ENCODE results near the gene SESN1.

DNA sequence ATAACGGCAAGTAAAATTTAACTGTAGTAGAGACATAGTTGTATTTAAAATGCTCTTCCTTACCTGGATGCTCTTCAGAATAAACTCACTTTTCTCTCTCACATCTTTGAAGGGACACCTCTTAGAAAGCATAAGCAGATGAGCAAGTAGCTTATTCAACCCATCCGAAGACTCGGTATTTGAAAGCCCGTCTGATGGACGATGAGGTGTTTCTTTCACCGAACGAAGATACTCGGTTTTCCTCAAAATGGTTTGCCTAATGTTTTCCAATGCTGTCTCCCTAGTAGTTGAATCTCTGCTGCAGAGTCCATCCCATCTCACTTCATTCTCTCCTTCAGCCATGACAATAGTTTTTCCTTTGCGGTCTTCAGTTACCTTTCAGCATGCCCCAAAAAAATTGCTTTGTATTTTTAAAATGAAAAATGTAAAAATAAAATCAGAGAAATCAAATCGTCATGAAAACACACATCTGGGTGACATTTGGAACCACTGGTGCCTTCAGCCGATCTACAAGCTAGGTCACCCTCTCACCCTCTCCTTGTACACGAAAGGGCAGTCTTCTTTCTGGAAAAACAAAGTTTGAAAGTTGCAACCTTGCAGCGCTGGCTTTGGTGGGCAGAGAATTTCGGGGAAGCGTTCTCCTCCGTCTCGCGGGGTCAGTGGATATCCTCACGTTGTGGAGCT, 772 bp downstream of the SESN1 start:
- TF ChIP-seq, protein P1, sequence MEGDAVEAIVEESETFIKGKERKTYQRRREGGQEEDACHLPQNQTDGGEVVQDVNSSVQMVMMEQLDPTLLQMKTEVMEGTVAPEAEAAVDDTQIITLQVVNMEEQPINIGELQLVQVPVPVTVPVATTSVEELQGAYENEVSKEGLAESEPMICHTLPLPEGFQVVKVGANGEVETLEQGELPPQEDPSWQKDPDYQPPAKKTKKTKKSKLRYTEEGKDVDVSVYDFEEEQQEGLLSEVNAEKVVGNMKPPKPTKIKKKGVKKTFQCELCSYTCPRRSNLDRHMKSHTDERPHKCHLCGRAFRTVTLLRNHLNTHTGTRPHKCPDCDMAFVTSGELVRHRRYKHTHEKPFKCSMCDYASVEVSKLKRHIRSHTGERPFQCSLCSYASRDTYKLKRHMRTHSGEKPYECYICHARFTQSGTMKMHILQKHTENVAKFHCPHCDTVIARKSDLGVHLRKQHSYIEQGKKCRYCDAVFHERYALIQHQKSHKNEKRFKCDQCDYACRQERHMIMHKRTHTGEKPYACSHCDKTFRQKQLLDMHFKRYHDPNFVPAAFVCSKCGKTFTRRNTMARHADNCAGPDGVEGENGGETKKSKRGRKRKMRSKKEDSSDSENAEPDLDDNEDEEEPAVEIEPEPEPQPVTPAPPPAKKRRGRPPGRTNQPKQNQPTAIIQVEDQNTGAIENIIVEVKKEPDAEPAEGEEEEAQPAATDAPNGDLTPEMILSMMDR (IDR thresholded peaks at IDR 0.05): no peak
- TF ChIP-seq POLR2A (IDR thresholded peaks at IDR 0.05) (no peak), POLR2AphosphoS5 (IDR thresholded peaks at IDR 0.05) (no peak), EP300 (IDR thresholded peaks at IDR 0.05) (no peak)
